HCT116 (cell line): ENCODE data around the gene STX10. TPM values are rescaled to one million over a fixed set of nuclear protein-coding genes. Genes with fewer than 3 reads are reported as not detected.

Experiments used
- ATAC-seq: fragments of 200-7000 bp; cut with Tn5 transposase; 2 replicates; pipeline ENCODE4 v1.9.1; 2020; ENCODE audit warnings: mild to moderate bottlenecking, moderate library complexity
- BruUV-seq: library from RNA; stranded (reverse); fragments of 400-500 nt; replicated peaks from 2 replicates; lab custom pipeline; 2021; lab: Mats Ljungman, UMichigan
- CTCF ChIA-PET: fragments of 300-600 bp; sonication (Branson Sonifier 250); formaldehyde crosslinking; loops from one replicate; lab custom pipeline; 2021; ENCODE audit warnings: antibody characterized with exemption; lab: Charles Lee
- POLR2A ChIA-PET: fragments of 300-600, 350-600 bp; sonication (Branson Sonifier 250); formaldehyde crosslinking; loops from one replicate; lab custom pipeline; 2021; ENCODE audit warnings: antibody characterized with exemption; lab: Charles Lee
- RAD21 ChIA-PET, 2 experiments: fragments of 300-600 bp; sonication (Branson Sonifier 250); formaldehyde crosslinking; loops; one replicate each; lab custom pipeline; 2023; ENCODE audit warnings: low total read pairs in 2 of 2; ENCODE audit not compliant: uncharacterized antibody in 2 of 2, unreplicated experiment in 2 of 2, low non-redundant PET in 1 of 2; lab: Charles Lee
- DNase-seq: peaks from one replicate; pipeline ENCODE4 v3.0.0-alpha.2; 2010; ENCODE audit warnings: low read depth, low spot score
- H2AFZ ChIP-seq: fragments of 200-600 bp; shearing (Covaris generic), sonication (generic); 2 replicates; pipeline ENCODE4 v1.6.1; 2017; ENCODE audit warnings: low read depth, mixed run types, mixed read lengths, antibody characterized with exemption, low read length; ENCODE audit not compliant: poor library complexity, severe bottlenecking
- H3K27ac ChIP-seq: 2 replicates; pipeline ENCODE4 v1.5.1; 2012; ENCODE audit warnings: low read depth, low read length
- H3K27me3 ChIP-seq: fragments of 200-600 bp; sonication (generic); 2 replicates; pipeline ENCODE4 v1.6.1; 2016; ENCODE audit warnings: mixed run types, low read length, mixed read lengths; ENCODE audit not compliant: insufficient read depth
- H3K36me3 ChIP-seq, 2 experiments: fragments of 200-500 bp in 1 of 2; fragments of 200-600 bp in 1 of 2; sonication (Bioruptor generic) in 1 of 2; sonication (generic) in 1 of 2; 2 replicates each; pipeline versions ENCODE4 v1.5.1 to v1.6.1; 2014 to 2016; ENCODE audit warnings: low read length in 2 of 2, inconsistent platforms in 1 of 2, mixed read lengths in 1 of 2, mixed run types in 1 of 2; ENCODE audit not compliant: insufficient read depth in 2 of 2, control insufficient read depth in 1 of 2
- H3K4me1 ChIP-seq, 2 experiments: fragments of 200-600 bp in 1 of 2; sonication (generic) in 1 of 2; 2 replicates each; pipeline versions ENCODE4 v1.5.1 to v1.6.1; 2012 to 2017; ENCODE audit warnings: low read length in 2 of 2, inconsistent platforms in 1 of 2, mild to moderate bottlenecking in 1 of 2, mixed read lengths in 1 of 2, mixed run types in 1 of 2, moderate library complexity in 1 of 2; ENCODE audit not compliant: insufficient read depth in 2 of 2, control insufficient read depth in 1 of 2
- H3K4me2 ChIP-seq: fragments of 200-600 bp; sonication (generic); 2 replicates; pipeline ENCODE4 v1.6.1; 2017; ENCODE audit warnings: mixed run types, low read length, mixed read lengths
- H3K4me3 ChIP-seq, 2 experiments: fragments of 200-600 bp in 1 of 2; sonication (generic) in 1 of 2; replicated peaks in 1 of 2; 2 replicates each; pipeline ENCODE4 v1.5.1; 2011 to 2016; ENCODE audit warnings: low read length in 2 of 2, control low read depth in 1 of 2, low read depth in 1 of 2, mild to moderate bottlenecking in 1 of 2, mixed read lengths in 1 of 2, mixed run types in 1 of 2
- H3K79me2 ChIP-seq: fragments of 200-600 bp; sonication (generic); 2 replicates; pipeline ENCODE4 v1.6.1; 2017; ENCODE audit warnings: mild to moderate bottlenecking, mixed run types, low read length, moderate library complexity, mixed read lengths; ENCODE audit not compliant: insufficient read depth
- H3K9ac ChIP-seq: fragments of 200-600 bp; sonication (generic); 2 replicates; pipeline ENCODE4 v1.6.1; 2016; ENCODE audit warnings: low read length, mixed read lengths
- H3K9me2 ChIP-seq: fragments of 200-600 bp; sonication (generic), shearing (Covaris generic); 2 replicates; pipeline ENCODE4 v1.6.1; 2017; ENCODE audit warnings: mixed run types, mild to moderate bottlenecking, moderate library complexity; ENCODE audit not compliant: insufficient read depth
- H3K9me3 ChIP-seq, 2 experiments: fragments of 200-500 bp in 1 of 2; fragments of 200-600 bp in 1 of 2; sonication (Bioruptor generic) in 1 of 2; sonication (generic) in 1 of 2; 2 replicates each; pipeline ENCODE4 v1.6.1; 2014 to 2017; ENCODE audit warnings: low read length in 2 of 2, mixed read lengths in 2 of 2, inconsistent platforms in 1 of 2, low read depth in 1 of 2, mild to moderate bottlenecking in 1 of 2, mixed run types in 1 of 2, moderate library complexity in 1 of 2; ENCODE audit not compliant: control insufficient read depth in 1 of 2, insufficient read depth in 1 of 2
- H4K20me1 ChIP-seq: fragments of 200-600 bp; sonication (generic), shearing (Covaris generic); 2 replicates; pipeline ENCODE4 v1.6.1; 2017; ENCODE audit warnings: mixed run types, mild to moderate bottlenecking, moderate library complexity; ENCODE audit not compliant: insufficient read depth
- CBX3 ChIP-seq: IDR thresholded peaks from 2 replicates; pipeline ENCODE4 v1.6.1; 2012; ENCODE audit warnings: low read depth
- CEBPB ChIP-seq: IDR thresholded peaks from 2 replicates; pipeline ENCODE4 v1.6.1; 2012; ENCODE audit warnings: low read depth
- EGR1 ChIP-seq: IDR thresholded peaks from 2 replicates; pipeline ENCODE4 v1.6.1; 2012; ENCODE audit warnings: low read depth
- EZH2 ChIP-seq: fragments of 200-600 bp; sonication (generic); IDR thresholded peaks from 2 replicates; pipeline ENCODE4 v1.6.1; 2017; ENCODE audit warnings: antibody characterized with exemption, mixed run types
- EZH2phosphoT487 ChIP-seq: fragments of 200-600 bp; IDR thresholded peaks from 2 replicates; pipeline ENCODE4 v1.6.1; 2018; ENCODE audit warnings: antibody characterized with exemption, borderline replicate concordance
- FOSL1 ChIP-seq: IDR thresholded peaks from 2 replicates; pipeline ENCODE4 v1.6.1; 2012; ENCODE audit warnings: low read depth
- JUND ChIP-seq: IDR thresholded peaks from 2 replicates; pipeline ENCODE4 v1.6.1; 2012
- POLR2A ChIP-seq: IDR thresholded peaks from 2 replicates; pipeline ENCODE4 v1.7.0; 2011; ENCODE audit warnings: borderline replicate concordance; ENCODE audit not compliant: insufficient read depth, insufficient read length; ENCODE audit errors: extremely low read depth
- POLR2AphosphoS5 ChIP-seq: IDR thresholded peaks from 2 replicates; pipeline ENCODE4 v1.6.1; 2011; ENCODE audit warnings: mild to moderate bottlenecking, low read depth, low read length, moderate library complexity
- RAD21 ChIP-seq: IDR thresholded peaks from 2 replicates; pipeline ENCODE4 v1.6.1; 2012; ENCODE audit warnings: low read depth, mild to moderate bottlenecking
- REST ChIP-seq: IDR thresholded peaks from 2 replicates; pipeline ENCODE4 v1.6.1; 2012; ENCODE audit warnings: low read depth
- SIN3A ChIP-seq: IDR thresholded peaks from 2 replicates; pipeline ENCODE4 v1.6.1; 2012; ENCODE audit warnings: low read depth
- SP1 ChIP-seq: IDR thresholded peaks from 2 replicates; pipeline ENCODE4 v1.6.1; 2012; ENCODE audit warnings: low read depth
- SRF ChIP-seq: IDR thresholded peaks from 2 replicates; pipeline ENCODE4 v1.6.1; 2012; ENCODE audit warnings: low read depth
- ZNF274 ChIP-seq: fragments of 200-500 bp; sonication (Bioruptor generic); IDR thresholded peaks from 2 replicates; pipeline ENCODE4 v1.6.1; 2014; ENCODE audit warnings: mild to moderate bottlenecking, low read depth, low read length, inconsistent platforms
- intact Hi-C: fragments of 100-400 bp; cut with micrococcal nuclease; formaldehyde crosslinking; loops from 2 replicates; pipeline ENCODE4 v1.10.0; 2022
- total RNA-seq: library from RNA; stranded (reverse); gene quantifications from one replicate; pipeline ENCODE4 v1.2.1, GENCODE V29; 2021; ENCODE audit not compliant: unreplicated experiment
- TF ChIP-seq, protein P1 (sequence below): IDR thresholded peaks from 2 replicates; pipeline ENCODE4 v1.6.1; 2011; ENCODE audit warnings: mild to moderate bottlenecking, low read length, moderate library complexity; ENCODE audit not compliant: insufficient replicate concordance; ENCODE audit errors: extremely low read depth

The STX10 gene
- total RNA-seq, 1 experiment from 2014 or later = 149 TPM

DNA sequence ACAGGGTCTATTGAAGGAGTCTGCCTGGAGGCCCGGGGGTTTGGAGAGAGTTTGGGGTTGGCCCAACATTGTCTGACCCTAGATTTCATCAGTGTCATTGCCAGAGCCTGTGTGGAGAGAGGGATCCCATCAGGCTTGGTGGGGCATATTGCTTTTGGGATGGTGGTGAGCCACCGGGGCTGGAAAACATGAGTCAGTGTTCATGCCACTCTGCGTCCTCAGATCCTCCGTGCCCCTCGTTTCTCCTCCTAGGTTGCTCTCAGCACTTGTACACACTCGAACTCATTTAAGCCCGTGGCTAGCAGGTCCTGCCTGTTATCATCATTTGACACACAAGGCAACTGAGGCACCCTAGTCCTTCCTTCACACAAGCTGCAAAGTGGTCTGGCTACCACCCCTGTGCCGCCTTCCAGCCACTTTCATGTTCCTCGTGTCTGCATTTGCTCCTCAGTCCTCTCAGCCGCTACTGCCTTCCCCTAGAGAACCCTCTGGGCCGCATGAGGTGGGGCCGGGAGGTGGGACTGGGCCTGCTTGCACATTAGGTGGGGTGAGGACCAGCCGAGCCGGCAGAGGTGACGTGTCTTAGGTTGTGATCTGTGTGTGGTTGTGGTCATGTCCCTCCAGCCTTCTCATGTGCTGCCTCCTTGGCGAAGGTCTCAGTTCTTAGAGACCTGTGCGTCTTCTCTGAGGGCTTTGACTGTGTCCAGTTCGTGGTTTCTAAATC, 28.5 kb downstream of the STX10 start:
- Histone ChIP-seq H3K4me3 (no peak overlapping the region), H3K9me3 (no peaks in the 10 kb centered on the region), H3K36me3 (peaks cover 9 to 30% of the 10 kb centered on the region in 2 experiments; a peak in 3 of 4 replicates), H3K4me2 (no peak overlapping the region), H3K27ac (no peak overlapping the region), H3K4me1 (peaks cover 12 to 36% of the 10 kb centered on the region in 2 experiments; a peak in 3 of 4 replicates), H4K20me1 (peaks cover 24% of the 10 kb centered on the region; the same call in 1 of the 2 replicates), H3K27me3 (no peaks in the 10 kb centered on the region), H3K9ac (no peak overlapping the region), H3K79me2 (peaks cover 90% of the 10 kb centered on the region), H2AFZ (no peak overlapping the region), H3K9me2 (no peaks in the 10 kb centered on the region)
- ATAC-seq (no peak), DNase-seq (no peak)
- TF ChIP-seq SRF (no peak), RAD21 (no peak), POLR2AphosphoS5 (no peak), EZH2phosphoT487 (no peak), FOSL1 (no peak), EZH2 (no peak), SP1 (no peak), ZNF274 (no peak), CEBPB (no peak), CBX3 (no peak), SIN3A (no peak), REST (no peak), JUND (no peak), EGR1 (no peak), POLR2A (no peak)
- TF ChIP-seq, protein P1, sequence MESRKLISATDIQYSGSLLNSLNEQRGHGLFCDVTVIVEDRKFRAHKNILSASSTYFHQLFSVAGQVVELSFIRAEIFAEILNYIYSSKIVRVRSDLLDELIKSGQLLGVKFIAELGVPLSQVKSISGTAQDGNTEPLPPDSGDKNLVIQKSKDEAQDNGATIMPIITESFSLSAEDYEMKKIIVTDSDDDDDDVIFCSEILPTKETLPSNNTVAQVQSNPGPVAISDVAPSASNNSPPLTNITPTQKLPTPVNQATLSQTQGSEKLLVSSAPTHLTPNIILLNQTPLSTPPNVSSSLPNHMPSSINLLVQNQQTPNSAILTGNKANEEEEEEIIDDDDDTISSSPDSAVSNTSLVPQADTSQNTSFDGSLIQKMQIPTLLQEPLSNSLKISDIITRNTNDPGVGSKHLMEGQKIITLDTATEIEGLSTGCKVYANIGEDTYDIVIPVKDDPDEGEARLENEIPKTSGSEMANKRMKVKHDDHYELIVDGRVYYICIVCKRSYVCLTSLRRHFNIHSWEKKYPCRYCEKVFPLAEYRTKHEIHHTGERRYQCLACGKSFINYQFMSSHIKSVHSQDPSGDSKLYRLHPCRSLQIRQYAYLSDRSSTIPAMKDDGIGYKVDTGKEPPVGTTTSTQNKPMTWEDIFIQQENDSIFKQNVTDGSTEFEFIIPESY = no peak
- no TSS peak for BruUV-seq
- CTCF ChIA-PET = no interaction called here
- RAD21 ChIA-PET = no interaction called here
- POLR2A ChIA-PET = no interaction called here
- intact Hi-C loops = no loop called here
